Measurements from ENCODE around the gene CRAMP1. TPM values are rescaled to one million over a fixed set of nuclear protein-coding genes. Genes with fewer than 3 reads are reported as not detected.

CRAMP1 gene
- total and polyA plus RNA-seq, 2 donors (not counting 3 experiments of a cell fraction or from before 2014, with no cell fraction given) = 21.5 to 30.8 TPM

DNA sequence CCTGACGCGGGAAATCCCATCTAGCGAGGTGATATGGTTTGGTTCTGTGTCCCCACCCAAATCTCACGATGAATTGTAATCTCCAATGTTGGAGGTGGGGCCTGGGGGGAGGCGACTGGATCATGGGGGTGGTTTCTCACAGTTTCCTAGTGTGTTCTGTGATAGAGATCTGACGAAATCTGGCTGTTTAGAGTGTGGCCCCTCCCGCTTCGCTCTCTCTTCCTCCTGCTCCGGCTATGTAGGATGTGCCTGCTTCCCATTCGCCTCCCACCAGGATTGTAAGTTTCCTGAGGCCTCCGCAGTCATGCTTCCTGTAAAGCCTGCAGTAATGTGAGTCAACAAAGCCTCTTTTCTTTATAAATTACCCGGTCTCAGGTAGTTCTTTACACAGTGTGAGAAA, 31.9 kb upstream of the CRAMP1 start:
- H3K79me2 ChIP-seq (ENCODE audit: control insufficient read depth, insufficient read depth, low read length) = no peaks in the 10 kb centered on the region
- H3K4me3 ChIP-seq (replicated peaks in 1 of 3; ENCODE audit: insufficient read depth in 1 of 3, low read depth in 1 of 3, low read length in 3 of 3) = no peak overlapping the region
- intact Hi-C loops (cut with micrococcal nuclease) = no loop called here
- H3K27ac ChIP-seq (ENCODE audit: insufficient read depth, low read depth, low read length) = no peak overlapping the region
- no peak overlapping the region for H3K9ac ChIP-seq (replicated peaks; ENCODE audit: extremely low read depth, insufficient read depth, low read length)
- H3K9me1 ChIP-seq (replicated peaks; ENCODE audit: control insufficient read depth, extremely low read depth, insufficient read depth, low read length) = no peaks in the 10 kb centered on the region
- dilution Hi-C loops (cut with MboI; ENCODE audit: extremely low pct_ligation_motif_present, low sequenced_read_pairs) = no loop called here
- no peak for TF ChIP-seq EZH2 (IDR thresholded peaks at IDR 0.05; ENCODE audit: borderline replicate concordance, low read depth, low read length, severe bottlenecking)
- no peak for TF ChIP-seq POLR2AphosphoS5 (IDR thresholded peaks at IDR 0.05; ENCODE audit: insufficient read depth, low read depth, low read length)
- TF ChIP-seq JUN (IDR thresholded peaks at IDR 0.05; ENCODE audit: borderline replicate concordance, insufficient read depth, insufficient read length, low read depth) = no peak
- TF ChIP-seq, protein P1, sequence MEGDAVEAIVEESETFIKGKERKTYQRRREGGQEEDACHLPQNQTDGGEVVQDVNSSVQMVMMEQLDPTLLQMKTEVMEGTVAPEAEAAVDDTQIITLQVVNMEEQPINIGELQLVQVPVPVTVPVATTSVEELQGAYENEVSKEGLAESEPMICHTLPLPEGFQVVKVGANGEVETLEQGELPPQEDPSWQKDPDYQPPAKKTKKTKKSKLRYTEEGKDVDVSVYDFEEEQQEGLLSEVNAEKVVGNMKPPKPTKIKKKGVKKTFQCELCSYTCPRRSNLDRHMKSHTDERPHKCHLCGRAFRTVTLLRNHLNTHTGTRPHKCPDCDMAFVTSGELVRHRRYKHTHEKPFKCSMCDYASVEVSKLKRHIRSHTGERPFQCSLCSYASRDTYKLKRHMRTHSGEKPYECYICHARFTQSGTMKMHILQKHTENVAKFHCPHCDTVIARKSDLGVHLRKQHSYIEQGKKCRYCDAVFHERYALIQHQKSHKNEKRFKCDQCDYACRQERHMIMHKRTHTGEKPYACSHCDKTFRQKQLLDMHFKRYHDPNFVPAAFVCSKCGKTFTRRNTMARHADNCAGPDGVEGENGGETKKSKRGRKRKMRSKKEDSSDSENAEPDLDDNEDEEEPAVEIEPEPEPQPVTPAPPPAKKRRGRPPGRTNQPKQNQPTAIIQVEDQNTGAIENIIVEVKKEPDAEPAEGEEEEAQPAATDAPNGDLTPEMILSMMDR (IDR thresholded peaks at IDR 0.05; ENCODE audit: extremely low read depth in 1 of 2, insufficient read depth in 1 of 2, low read depth in 1 of 2, low read length in 2 of 2) = no peak
- no peak for TF ChIP-seq MYC (IDR thresholded peaks at IDR 0.05; ENCODE audit: low read depth, low read length)
- TF ChIP-seq GATA2 (IDR thresholded peaks at IDR 0.05; ENCODE audit: insufficient read depth, insufficient read length, low read depth, low read length) = no peak
- TF ChIP-seq FOS (IDR thresholded peaks at IDR 0.05; ENCODE audit: borderline replicate concordance, insufficient read depth, low read length) = no peak
- TF ChIP-seq POLR2A (IDR thresholded peaks at IDR 0.05; ENCODE audit: low read depth, low read length) = no peak
- TF ChIP-seq, protein P2, sequence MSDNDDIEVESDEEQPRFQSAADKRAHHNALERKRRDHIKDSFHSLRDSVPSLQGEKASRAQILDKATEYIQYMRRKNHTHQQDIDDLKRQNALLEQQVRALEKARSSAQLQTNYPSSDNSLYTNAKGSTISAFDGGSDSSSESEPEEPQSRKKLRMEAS (IDR thresholded peaks at IDR 0.05; ENCODE audit: insufficient read depth, insufficient read length) = no peak
- H3K36me3 ChIP-seq (ENCODE audit: control insufficient read depth in 2 of 2, extremely low read depth in 1 of 2, insufficient read depth in 2 of 2, low read length in 2 of 2) = peaks cover 0 to 9% of the 10 kb centered on the region in 2 experiments
- H3K9me3 ChIP-seq (replicated peaks; ENCODE audit: control insufficient read depth, insufficient read depth, low read length) = no peaks in the 10 kb centered on the region
- no peaks in the 10 kb centered on the region for H4K20me1 ChIP-seq (replicated peaks; ENCODE audit: control insufficient read depth, extremely low read depth, insufficient read depth, low read length)
- CTCF ChIA-PET = no interaction called here
- H3K27me3 ChIP-seq (ENCODE audit: control insufficient read depth in 2 of 2, insufficient read depth in 2 of 2, low read length in 2 of 2) = no peaks in the 10 kb centered on the region
- no TSS peak for BruUV-seq (replicated peaks)
- POLR2A ChIA-PET = no interaction called here
- DNase-seq (ENCODE audit: low read depth, low spot score) = peak; percentile 29
- H3K4me1 ChIP-seq (ENCODE audit: control insufficient read depth, extremely low read depth, insufficient read depth, low read length) = no peaks in the 10 kb centered on the region
- no peak overlapping the region for H3K4me2 ChIP-seq (ENCODE audit: insufficient read depth, low read length)
- FAIRE-seq = peak; percentile 59
- no peak overlapping the region for H2AFZ ChIP-seq (ENCODE audit: low read depth, low read length)
